Stimulated activated CD4-positive, alpha-beta T cell treated with anti-CD3 and anti-CD28 coated beads, Interleukin-2, amount 100 ng/mL, for 4 hours (primary cell): ENCODE data around the gene C1orf50.
"Not testable (repeated sequence)": the region's sequence is repeated elsewhere in the genome, so short reads cannot be mapped to it uniquely, and the experiment has no call there.

Source experiments
- DNase-seq: peaks from one replicate; pipeline ENCODE4 v3.0.0-alpha.2; 2020; ENCODE audit warnings: low read depth

The C1orf50 gene

DNA sequence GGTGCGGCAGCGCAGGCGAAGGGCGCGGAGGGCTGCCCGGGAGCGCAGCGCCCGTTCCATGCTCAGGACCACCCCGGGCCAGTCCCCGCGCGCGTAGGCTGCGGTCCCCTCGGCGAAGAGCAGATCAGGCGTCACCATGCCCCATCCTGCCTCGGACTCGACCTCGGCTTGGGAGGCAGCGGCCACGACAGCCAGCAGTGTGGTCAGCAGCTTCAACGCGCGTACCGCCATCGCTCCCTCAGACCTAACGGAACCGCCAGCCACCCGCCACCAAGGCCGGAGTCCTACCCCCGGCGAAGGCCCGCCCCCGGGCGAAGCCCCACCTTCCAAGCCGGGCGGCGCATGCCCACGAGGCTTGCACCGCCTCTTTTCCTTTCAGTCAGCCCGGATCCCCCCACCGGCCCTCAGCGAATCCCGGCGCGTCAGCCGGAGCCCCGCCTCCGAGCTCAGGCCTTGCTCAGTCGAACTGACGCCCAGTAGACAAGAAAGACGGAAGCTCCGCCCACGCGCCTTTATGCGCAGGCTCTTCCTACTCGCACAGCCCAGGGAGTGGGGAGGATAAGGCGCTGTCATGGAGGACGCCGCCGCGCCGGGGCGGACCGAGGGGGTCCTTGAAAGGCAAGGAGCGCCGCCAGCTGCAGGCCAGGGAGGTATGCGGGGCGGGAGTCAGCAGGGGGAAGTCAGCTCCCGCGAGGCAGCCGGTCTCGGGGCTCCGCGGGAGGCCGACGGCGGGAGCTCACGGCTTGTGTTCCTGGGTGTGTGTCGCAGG, at the start of gene C1orf50, which contains the start of gene P3H1:
Gene C1orf50, plus strand, starts transcription at position 509 of the 769 bp plus-strand sequence. Its CDS starts 63 bp downstream, at position 572.
Gene P3H1, minus strand, starts transcription at position 288 of the 769 bp plus-strand sequence. Its CDS starts 57 bp downstream, at position 231.
- peak; percentile 100 for DNase-seq

DNA sequence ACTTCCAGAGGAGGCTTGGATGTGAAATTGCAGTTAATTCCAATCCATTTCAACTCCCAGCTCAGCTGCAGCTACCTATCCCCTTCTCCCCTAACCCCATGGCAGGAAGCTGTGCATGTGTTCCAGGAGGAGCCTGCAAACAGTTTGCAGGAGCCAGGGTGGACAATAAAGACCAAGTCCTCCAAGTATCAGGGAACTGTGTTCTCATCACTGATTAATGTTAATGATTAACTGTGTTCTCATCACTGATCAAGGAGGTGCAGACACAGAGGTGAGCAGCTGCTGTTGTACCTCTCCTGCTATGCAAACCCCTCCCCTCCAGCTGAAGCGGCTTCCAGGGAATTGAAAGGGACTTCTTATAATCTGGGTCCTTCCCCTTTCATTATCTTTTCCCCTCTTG, 46.2 kb upstream of the C1orf50 start:
- no peak for DNase-seq

DNA sequence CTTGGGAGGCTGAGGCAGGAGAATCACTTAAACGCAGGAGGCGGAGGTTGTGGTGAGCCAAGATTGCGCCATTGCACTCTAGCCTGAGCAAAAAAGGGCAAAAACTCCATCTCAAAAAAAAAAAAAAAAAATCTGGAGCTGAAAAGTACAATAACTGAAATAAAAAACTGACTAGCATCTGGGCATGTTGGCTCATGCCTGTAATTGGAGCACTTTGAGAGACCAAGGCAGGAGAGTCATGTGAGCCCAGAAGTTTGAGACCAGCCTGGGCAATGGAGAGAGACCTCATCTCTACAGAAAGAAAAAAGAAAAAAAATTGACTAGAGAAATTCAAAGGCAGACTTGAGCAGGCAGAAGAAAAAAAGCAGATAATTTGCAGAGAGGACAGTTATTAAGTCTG, 45.1 kb upstream of the C1orf50 start:
- DNase-seq, result no peak

DNA sequence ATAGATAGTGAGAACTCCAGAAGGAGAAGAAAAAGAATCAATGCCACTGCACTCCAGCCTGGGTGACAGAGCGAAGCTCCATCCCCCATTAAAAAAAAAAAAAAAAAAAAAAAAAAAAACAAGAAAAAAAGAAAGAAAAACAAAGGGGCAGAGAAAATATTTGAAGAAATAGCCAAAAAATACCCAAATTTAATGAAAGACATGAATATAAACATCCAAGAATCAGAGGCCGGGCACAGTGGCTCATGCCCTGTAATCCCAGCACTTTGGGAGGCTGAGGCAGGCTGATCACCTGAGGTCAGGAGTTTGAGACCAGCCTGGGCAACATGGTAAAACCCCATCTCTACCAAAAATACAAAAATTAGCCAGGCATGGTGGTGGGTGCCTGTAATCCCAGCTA, 44.6 kb upstream of the C1orf50 start:
- not testable (repeated sequence) for DNase-seq

DNA sequence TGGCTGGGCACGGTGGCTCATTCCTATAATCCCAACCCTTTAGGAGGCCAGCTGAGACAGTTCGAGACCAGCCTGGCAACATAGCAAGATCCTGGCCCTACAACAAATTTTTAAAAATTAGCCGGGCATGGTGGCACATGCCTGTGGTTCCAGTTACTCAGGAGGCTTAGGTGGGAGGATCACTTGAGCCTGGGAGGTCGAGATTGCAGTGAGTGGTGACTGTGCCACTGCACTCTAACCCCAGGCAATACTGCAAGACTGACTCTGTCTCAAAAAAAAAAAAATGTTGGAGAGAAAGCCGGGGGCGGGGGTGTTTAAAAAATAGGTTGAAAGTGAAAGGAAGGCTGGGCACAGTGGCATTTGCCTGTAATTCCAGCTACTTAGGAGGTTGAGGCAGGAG, 43.5 kb upstream of the C1orf50 start:
- DNase-seq, result no peak

DNA sequence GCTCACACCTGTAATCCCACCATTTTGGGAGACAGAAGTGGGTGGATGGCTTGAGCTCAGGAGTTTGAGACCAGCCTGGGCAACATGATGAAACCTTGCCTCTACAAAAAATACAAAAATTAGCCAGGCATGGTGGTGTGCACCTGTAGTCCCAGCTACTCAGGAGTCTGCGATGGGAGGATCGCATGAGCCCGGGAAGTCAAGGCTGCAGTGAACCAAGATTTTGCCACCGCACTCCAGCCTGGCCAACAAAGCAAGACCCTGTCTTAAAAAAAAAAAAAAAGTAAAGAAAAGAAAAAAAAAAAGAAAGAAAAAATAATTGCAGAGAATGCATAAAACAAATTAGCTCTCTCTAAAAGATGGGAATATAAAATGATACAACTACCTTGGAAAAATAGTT, 41.2 kb upstream of the C1orf50 start:
- not testable (repeated sequence) for DNase-seq

DNA sequence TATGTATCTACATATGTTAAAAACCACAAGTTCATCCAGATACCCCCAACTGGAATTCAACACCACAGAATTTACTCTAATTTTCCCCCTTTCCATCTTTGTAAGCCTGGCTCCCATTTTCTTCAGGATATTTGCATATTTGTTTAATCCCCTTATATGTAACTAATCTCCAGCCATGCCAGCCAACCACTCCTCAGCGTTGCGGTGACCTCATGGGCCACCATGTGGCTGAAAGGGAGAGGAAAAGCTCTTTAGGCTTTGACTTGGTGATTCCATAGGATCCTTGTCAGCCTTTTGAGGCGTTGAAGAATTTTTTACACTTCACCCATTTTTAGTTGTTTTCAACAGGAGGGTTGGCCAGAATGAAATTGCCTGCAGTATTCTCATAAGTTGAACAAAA, 37.0 kb upstream of the C1orf50 start:
- DNase-seq, result no peak

DNA sequence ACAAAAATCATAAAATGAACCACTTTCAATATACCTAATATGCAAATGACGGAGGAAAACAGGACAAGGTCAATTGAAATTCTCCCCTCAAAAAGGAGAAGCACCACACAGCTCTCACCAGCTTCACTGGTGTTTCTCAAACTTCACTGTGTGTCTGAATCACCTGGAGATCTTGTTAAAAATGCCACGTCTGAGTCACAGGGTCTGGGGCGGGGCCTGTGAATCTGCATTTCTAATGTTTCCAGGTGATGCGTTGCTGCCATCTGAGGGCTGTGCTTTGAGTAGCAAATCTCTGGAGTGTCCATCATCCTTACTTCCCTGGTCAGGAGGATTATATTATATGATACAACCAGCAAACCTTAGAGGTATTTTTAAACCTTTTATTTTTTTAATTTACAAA, 36.1 kb upstream of the C1orf50 start:
- peak; percentile 22 for DNase-seq

DNA sequence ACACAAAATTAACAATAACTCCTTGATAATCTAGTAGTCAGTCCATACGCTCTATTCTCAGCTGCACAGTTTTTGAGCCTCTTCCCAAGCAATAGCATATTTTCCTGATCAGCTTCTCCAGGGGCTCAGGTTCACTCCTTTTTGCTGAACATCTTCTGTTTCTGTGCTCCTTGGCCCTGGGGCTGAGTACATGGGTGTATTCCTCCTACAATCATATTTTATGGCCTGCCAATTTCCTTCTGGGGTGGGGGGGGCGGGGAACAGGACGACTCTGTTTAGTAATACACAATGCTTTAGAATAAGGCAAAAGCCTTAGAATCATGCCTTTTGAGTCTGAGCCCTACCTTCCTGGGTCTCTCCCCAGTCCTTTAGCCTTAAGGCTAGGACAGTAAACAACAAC, 35.5 kb upstream of the C1orf50 start:
- no peak for DNase-seq

DNA sequence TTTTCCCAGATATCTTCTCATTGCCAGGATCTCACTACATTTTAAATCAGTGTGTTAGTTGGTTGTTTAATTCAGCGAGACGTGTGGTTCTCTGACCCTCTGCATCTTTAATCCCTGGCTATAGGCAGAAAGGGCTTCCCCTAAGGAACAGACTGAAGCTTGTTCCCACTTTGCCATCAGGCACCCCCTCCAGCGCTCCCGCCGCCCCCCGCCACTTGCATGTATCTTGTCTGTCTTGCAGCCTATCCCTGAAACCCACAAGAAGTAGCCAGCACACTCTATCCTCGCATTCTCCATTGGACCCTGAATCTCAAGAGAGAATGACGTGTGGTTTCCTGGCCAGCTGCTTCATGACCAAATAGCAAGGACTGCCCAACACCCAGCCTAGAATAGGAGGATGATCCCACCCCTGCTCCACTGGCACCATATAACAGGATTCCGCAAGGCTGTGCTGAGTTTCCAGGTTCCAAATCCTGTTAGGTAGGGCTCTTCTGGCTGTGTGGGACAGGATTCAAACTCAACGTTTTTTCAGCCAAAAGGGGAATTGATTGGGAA, 34.8 kb upstream of the C1orf50 start:
- no peak for DNase-seq

DNA sequence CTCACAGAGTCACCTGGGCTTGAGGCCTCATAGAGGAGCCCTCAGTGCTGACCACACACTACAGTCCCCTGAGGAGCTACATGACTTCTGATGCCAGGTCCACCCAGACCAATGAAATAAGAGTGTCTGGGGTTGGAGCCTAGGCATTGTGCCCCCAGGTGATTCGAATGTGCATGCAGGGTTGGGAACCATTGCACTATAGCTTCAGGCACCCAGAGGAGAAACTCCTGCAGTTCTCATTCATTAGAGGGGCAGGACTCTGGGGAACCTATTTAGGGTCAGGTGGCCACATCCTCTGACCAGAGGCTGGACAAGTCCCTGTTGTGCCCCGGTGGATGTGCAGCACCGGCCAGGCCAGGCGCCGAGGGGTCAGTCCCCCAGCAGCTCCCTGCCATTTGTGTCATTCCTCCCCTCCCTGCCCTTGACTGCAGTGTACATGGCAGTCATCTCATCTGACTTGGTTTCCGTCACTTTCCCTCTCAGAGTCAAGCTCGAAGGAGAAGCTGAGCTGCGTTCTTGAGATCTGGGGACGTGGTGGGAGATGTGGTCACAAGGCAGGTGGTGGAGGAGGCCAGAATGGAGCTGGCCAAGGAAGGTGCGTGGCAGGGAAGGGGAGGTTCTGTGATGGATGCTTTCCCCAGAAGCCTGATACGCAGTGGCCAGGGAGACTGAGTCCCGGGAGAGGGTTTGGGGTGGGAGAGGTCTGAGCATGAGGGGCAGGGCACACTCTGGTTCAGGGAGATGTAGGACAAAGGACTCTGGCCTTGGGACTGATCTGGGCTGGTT, 33.4 kb upstream of the C1orf50 start:
- DNase-seq, result no peak

DNA sequence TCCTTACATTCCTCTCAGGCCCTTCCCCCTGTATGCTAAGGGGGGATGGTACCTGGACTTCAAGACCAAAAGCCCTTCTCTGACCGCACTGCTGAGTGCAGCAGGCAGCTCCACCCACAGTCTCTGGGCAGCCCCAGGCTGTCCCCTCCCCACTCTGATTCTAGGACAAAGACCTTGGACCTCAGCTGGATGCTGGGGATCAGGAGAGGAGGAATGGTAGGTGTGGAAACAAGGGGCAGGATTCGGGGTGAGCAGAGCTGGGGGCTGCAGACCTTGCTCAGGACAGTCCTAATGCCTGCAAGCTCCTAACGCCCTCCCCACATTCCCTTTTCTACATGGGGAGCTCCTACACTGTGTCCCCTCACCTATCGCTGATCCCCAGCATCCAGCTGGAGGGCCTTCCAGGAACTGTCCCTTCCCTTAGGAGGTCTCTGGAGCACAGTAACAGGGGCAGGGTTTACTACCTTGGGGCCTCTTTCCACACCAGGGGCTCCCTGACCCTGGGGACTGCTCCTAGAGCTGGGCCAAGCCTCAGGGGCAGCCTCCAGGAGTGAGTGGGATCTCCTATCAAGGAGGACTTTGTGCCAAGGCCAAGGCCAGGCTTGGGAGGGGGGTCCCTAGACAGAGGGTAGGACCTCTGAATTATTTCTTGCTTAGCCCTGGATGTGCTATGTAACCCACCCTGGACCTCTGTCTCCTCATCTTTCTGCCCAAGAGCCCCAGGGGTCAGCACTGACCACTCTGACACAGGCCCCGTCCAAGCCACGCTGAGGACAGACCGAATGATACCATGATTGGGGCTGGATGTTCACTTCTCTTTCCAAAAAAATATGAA, 32.6 kb upstream of the C1orf50 start:
- no peak for DNase-seq

DNA sequence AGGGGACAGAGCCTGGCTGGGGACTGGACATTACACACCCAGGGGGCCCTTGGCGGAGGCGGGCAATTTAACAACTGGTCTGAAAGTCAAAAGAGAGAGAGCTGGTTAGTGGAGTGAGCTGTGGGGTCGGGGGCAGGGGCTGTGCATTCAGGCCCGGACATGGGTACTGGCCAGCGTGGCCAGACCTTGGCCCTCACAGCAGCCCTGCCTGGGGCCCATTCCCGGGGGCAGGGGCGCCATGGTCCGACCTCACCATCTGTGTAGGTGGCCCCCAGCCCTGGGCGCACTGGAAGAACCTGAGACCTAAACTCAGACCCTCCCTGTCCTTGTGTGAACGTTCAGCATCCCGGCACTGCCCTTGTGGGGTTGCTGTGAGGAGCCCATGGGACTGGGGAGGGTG, 32.0 kb upstream of the C1orf50 start:
- no peak for DNase-seq

DNA sequence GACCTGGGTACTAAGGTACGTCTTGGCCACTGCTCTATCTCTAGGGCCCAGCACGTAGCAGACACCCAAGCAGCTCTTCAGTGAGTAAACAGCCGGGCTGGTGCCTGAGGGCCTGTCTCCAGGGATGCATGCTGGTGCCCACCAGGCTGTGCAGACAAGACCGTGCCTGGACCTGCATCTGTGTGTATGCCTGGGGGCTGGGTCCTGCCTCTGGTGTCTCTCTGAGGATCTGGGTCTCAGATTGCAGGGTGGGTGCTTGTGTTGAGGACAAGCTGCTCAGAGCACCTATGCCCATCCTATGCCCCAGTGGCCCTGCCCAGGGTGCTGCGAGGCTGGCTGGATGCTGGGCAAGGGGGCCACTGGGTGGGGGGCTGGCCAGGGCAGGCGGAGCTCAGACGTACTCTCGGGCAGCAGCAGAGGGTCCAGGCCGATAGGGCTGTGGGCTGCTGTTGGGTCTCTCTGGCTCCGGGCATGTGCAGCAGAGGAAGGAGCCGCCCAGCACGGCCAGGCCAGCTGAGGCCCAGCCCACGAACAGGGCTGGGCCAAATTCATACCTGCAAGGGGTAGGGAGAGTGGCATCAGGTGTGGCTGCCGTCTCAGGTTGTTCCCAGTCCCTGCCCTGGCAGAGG, 31.5 kb upstream of the C1orf50 start:
- DNase-seq, result no peak

DNA sequence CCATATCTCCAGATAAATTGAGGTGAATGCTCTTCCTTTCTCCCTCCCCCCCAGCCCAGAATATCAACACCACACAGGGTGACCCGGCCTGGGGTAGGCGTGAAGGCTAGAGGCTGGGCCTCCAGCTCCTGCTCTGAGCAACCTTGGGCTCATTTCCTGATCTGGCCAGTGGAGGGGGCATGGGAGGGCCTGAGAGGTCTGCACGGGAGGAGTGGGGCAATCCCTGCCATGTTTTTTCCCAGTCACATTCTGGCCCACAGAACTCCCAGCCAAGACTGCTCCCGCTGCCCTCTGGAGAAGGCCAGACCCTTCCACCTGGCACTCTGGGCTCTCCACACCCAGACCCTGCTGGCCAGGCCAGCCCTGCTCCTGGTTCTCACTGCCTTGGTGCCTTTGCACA, 30.9 kb upstream of the C1orf50 start:
- DNase-seq, result no peak

DNA sequence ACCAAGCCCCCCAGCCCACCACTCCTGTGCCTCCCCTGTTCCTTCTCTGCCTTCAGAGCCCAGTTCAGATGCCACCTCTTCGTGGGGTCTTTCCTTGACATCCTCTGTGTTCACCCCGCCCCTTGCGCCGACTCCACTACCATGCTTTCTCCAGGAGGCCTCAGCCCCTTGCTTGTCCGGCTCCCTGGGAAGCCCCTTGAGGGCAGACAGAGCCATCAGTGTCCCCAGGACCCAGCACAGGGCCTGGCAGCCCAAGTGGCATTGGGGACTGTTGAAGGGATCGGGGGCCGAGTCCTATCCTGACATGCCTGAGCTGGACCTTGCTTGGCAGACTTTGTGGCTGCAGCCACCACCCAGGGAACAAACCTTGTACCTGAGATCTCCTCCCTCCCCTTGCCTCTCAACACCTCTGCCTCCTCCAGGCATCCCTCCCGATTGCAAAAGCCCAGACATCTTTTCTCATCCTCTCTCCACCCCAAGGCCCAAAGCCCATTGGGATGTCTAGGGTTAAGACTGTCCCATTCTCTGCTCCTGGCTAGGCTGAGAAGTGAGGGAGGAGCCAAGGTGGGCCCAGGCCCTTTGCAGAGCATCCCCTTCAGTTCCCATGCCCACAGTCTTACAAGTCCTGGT, 30.4 kb upstream of the C1orf50 start:
- no peak for DNase-seq

DNA sequence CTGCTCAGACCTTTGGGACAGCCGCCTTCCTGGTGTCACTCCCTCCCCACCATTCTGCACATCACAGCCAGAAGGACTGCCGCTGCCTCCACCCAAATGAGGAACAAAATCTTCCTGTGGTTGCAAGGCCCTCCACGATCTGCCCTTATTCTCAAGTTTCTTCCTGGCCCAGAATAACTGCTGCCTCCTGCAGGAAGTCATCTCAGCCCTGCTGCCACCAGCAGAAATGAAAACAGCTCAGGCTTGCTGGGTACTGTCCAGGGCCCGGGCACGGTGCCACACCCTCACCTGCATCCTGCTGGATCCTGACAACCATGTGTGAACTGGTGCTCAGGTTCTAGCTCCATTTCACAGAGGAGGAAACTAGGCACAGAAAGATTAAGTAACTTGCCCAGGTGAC, 29.8 kb upstream of the C1orf50 start:
- no peak for DNase-seq

DNA sequence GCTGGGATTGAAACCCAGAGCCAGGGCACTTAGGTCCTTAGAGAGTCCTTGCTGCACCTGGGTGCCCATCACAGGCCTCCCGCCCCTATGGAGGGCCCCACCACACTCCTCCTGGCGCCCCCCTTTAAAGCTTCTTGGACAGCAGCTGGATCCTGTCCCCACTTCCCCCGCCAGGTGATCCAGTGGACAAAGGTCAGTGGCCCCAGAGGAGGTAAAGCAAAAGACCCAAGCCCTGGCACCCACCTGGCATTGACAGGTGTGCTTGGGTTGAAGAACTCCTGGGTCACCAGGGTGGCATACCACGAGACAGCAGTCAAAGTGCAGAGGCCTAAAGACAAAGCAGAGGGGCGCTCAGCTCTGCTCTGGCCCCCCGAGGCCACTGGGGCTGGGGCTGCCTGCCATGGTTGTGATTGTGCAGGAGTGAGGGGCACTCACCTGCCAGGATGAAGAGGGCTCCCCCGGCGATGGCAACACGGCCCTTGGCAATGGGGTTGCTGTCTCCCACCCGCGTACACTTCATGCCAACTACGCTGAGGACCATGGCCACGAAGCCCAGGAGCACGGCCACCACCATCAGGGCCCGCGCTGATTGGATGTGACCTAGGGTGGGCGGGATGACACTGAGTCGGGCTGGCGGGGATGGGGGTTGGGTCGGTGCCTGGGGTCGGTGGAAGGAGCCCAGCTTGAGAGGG, 28.9 kb upstream of the C1orf50 start:
- DNase-seq, result no peak

DNA sequence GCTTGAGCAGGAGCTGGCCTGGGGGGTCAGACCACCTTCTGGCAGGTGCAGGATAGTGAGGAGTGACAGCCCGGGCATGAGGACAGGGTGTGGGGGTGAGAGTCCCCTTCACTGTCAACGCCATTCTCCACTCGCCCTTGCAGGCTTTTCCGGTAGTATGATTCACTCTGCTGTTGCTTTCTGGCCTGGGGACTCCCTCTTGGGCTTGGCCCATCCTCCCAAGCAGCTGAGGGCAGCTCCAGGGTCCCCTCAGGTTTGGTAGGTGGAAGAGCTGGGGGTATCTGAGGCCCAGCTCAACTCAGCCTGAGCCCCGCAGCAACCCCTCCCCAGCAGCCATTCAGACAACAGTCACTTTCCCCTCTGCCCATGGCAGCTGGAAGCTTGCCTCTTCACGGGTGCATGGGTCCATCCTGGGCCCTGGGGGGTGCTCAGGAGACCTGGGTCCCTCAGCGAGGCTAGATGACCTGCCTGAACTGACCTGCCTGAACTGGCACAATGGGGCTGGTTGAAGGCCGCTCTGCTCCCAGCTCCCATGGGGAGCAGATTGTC, 28.3 kb upstream of the C1orf50 start:
- no peak for DNase-seq
